SK-N-MC (cell line): ENCODE measurements around the gene C11orf21.

Source experiments
- EZH2 ChIP-seq: fragments of 200-600 bp; sonication (generic); IDR thresholded peaks from one replicate; pipeline ENCODE4 v1.6.1; 2017; ENCODE audit warnings: antibody characterized with exemption
- FOXP2 ChIP-seq: optimal IDR thresholded peaks from 2 replicates; pipeline ENCODE3; 2011; ENCODE audit warnings: mild to moderate bottlenecking, moderate library complexity; ENCODE audit not compliant: insufficient read depth; ENCODE audit errors: extremely low read length, control extremely low read depth
- POLR2AphosphoS5 ChIP-seq: IDR thresholded peaks from 2 replicates; pipeline ENCODE4 v1.6.1; 2012; ENCODE audit warnings: mild to moderate bottlenecking, low read depth, low read length, borderline replicate concordance

GRCh38 chr11:2346586-2347307 is 45.0 kb upstream of the C11orf21 start:
- TF ChIP-seq EZH2 (no peak), POLR2AphosphoS5 (no peak), FOXP2 (no peak)
